NB4 (cell line): ENCODE data around the gene ANKLE1.

ENCODE experiments used
- DNase-seq: peaks from one replicate; pipeline ENCODE4 v3.0.0; 2010; ENCODE audit warnings: low read depth
- H3K4me3 ChIP-seq: one replicate; pipeline ENCODE4 v1.5.1; 2011; ENCODE audit warnings: mild to moderate bottlenecking, low read depth, low read length, moderate library complexity
- MYC ChIP-seq: IDR thresholded peaks from 2 replicates; pipeline ENCODE4 v1.6.1; 2011; ENCODE audit warnings: low read depth, low read length
- POLR2A ChIP-seq: IDR thresholded peaks from 2 replicates; pipeline ENCODE4 v1.6.1; 2011; ENCODE audit warnings: mild to moderate bottlenecking; ENCODE audit not compliant: insufficient read length; ENCODE audit errors: extremely low read depth
- TF ChIP-seq, protein P1 (sequence below): IDR thresholded peaks from 2 replicates; pipeline ENCODE4 v1.6.1; 2011; ENCODE audit warnings: low read depth, low read length
- TF ChIP-seq, protein P2 (sequence below): IDR thresholded peaks from one replicate; pipeline ENCODE4 v1.5.1; 2012; ENCODE audit warnings: low read depth, low read length

The ANKLE1 gene

DNA sequence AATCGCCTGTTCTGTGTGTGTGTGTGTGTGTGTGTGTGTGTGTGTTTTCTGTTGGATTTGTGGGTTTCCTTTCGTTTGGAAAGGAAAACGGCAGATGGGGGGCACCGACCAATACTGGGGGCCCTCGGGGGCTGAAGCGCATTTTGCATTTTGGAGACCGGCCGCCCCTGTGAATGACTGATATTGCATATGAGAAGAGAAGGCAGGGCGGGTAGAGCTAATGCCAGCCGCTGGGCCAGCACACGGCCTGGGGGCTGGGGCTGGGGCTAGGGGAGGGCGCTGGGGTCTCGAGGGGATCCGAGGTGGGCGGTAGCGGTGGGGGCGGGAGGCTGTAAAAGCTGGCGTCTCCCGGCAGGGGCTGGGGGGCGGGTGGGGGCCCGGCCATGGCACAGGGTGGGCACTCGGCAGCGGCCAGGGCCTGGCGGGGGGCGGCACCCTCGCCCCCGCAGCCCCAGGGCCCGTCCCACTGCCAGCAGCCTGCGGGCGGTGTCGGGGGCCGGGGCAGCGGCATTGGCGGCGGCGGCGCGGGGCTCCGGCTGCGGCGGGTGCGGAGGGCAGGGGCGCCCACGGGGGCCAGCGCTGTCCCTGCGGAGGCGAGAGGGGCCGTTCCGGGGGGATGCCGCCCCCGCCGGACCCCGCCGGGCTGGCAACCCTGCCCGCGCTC is 41.7 kb downstream of the ANKLE1 start:
- no peak for DNase-seq

DNA sequence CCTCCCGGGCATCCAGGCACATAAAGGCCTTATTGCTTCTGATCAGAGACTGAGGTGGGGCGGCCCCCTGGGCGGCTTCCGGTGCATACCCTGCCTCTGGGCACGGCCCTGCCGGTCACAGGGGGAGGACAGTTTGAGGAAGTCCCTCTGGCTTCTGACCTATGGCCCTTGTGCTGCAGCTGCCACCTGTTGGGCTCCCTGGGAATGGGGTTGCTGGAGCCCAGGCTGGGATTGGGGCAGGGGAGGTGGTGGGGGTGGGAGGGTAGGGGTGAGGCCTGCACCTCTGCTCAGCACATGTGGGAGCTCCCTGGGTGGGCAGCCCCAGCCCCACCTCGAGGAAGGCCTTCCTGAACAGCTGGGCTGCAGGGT is 42.2 kb downstream of the ANKLE1 start:
- TF ChIP-seq, protein P1, sequence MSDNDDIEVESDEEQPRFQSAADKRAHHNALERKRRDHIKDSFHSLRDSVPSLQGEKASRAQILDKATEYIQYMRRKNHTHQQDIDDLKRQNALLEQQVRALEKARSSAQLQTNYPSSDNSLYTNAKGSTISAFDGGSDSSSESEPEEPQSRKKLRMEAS, result no peak
- TF ChIP-seq MYC, result no peak
- TF ChIP-seq POLR2A, result no peak
- TF ChIP-seq, protein P2, sequence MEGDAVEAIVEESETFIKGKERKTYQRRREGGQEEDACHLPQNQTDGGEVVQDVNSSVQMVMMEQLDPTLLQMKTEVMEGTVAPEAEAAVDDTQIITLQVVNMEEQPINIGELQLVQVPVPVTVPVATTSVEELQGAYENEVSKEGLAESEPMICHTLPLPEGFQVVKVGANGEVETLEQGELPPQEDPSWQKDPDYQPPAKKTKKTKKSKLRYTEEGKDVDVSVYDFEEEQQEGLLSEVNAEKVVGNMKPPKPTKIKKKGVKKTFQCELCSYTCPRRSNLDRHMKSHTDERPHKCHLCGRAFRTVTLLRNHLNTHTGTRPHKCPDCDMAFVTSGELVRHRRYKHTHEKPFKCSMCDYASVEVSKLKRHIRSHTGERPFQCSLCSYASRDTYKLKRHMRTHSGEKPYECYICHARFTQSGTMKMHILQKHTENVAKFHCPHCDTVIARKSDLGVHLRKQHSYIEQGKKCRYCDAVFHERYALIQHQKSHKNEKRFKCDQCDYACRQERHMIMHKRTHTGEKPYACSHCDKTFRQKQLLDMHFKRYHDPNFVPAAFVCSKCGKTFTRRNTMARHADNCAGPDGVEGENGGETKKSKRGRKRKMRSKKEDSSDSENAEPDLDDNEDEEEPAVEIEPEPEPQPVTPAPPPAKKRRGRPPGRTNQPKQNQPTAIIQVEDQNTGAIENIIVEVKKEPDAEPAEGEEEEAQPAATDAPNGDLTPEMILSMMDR, result no peak
- no peak overlapping the region for H3K4me3 ChIP-seq
- no peak for DNase-seq

More for the DNA sequence above, 41.7 kb downstream of the ANKLE1 start:
- TF ChIP-seq, protein P1, result no peak
- no peak overlapping the region for H3K4me3 ChIP-seq

DNA sequence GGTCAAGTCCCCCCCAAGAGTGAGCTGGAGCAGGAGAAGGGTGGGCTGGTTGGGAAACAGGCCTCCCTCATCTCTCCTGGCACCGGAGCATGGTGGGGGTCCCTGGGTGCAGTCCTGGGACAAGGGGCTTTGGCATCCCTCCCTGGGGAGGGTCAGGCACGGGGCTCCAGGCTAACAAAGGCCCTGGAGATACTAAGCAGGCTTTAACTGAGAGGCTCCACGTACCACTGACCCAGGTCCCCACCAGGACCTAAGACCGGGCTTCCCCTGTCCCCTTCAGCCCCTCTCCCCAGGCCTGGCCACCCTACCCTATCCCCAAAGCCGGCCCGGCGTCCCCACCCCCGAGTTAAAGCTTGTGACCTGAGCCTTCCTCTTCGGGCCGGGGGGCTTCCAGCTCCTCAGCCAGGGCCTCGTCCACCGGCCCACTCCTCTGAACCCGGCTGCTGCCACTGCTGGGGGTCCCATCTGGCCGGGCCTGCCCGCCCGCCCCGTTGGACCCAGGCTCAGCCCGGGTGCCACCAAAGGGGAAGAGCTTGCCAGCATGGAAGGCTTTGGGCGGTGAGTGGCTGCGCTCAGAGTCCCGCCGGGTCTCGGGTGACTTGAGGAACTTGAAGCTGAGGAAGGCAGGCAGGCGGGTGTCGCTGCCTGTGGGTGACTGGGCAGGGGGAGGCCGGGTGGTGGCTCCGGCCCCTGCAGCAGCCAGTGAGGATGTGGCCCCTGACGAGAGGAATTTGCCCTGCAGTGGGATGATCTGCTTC is 42.8 kb downstream of the ANKLE1 start:
- TF ChIP-seq POLR2A (no peak), MYC (no peak)
- TF ChIP-seq, protein P1, result no peak
- TF ChIP-seq, protein P2, result no peak
- no peak for DNase-seq
- no peak overlapping the region for H3K4me3 ChIP-seq

DNA sequence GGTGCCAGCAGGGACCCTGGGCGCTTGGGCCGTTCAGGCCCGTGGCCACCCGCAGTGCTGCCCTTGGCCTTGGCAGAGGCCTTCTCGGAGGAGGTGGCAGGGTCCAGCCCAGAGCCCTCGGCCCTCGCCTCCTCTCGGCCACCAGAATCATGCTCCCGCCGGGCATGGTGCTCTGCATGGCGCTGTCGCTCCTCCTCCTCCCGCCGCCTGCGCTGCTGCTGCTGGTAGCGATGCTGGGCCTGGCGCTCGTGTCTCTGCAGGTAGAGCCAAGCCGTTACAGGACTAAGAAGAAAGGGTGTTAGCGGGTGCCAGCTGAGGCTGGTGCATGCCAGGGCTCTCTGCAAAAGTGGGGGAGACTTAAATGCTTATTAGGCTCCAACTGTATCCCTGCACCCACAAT is 43.4 kb downstream of the ANKLE1 start:
- TF ChIP-seq, protein P2, result no peak
- TF ChIP-seq POLR2A, result no peak
- TF ChIP-seq MYC, result no peak
- TF ChIP-seq, protein P1, result no peak
- H3K4me3 ChIP-seq, result no peak overlapping the region
- no peak for DNase-seq

- DNase-seq, result no peak
- no peak overlapping the region for H3K4me3 ChIP-seq
- TF ChIP-seq, protein P2, result no peak
- TF ChIP-seq, protein P1, result no peak
- TF ChIP-seq POLR2A, result no peak
- no peak for TF ChIP-seq MYC
Measured at GRCh38 chr19:17325881-17326594, 44.3 kb downstream of the ANKLE1 start.

- no peak for DNase-seq
- TF ChIP-seq, protein P2, result no peak
- TF ChIP-seq MYC, result no peak
- TF ChIP-seq POLR2A, result no peak
- H3K4me3 ChIP-seq, result no peak overlapping the region
Measured at GRCh38 chr19:17326595-17326966, 44.9 kb downstream of the ANKLE1 start.
